ENCODE results near the gene CTSW. TPM values are rescaled to one million over a fixed set of nuclear protein-coding genes. Genes with fewer than 3 reads are reported as not detected.
A peak's percentile ranks its signal among the peaks of the same experiment; 100 is the strongest.

CTSW gene
- total RNA-seq, 1 donor from 2014 or later = not detected

DNA sequence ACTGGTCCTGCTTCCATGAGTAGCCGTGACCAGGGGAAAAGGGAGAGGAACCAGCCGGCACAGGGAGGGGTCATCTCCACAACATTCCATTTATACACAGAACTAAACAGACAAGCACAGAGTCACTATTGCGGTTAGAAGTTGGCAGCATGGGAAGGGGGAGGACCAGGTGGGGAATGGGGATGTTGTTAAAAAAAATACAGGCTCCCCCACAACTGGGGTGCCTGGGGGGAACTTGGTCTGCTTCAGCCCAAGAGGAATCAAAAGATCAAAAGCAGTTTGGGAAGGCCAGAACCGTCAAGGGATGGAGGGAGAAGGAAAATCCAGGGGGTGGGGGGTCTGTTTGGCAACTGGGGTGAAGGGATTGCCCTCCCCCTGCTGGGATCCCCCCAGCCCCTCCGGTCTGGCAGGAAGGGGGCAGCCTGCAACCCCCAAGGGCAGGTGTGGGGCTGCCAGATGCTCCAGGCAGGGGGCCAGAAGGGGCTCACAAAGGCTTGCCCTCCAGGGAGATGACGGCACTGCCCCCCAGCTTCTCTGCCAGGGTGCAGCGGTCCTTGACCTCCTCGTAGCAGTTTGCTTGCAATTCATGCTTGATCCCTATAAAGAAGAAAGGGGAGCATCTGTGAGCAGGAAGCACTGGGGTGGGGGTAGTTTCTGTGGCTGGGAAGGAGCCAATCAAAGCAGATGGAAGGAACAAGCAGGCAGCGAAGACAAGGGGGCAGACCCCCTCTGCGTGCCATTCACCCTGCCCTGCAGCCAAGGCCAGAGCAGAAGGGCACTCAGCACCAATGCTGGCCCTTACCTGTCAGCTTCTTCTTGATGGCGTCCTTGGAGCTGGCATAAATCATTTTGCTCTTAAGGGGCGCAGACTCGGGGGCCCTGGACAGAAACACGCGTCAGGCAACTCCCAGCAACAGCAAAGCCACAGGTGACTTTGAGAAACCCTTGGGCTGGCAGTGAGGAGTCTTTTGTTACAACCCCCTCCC lies 24.5 kb upstream of the CTSW start:
- no peak overlapping the region for H3K27ac Mint-ChIP-seq (ENCODE audit: unreplicated experiment)

GRCh38 chr11:65855927-65856363 lies 23.7 kb upstream of the CTSW start:
- H3K9me3 Mint-ChIP-seq = peaks cover 7% of the 10 kb centered on the region
- peaks cover 53% of the 10 kb centered on the region for H3K4me1 Mint-ChIP-seq
- peaks cover 39% of the 10 kb centered on the region for H3K27me3 Mint-ChIP-seq (ENCODE audit: low read depth)
- TF ChIP-seq CTCF (conservative IDR thresholded peaks at IDR 0.05) = no peak
- DNase-seq (ENCODE audit: low read depth, low spot score) = no peak
- peaks cover 45% of the 10 kb centered on the region for H3K36me3 Mint-ChIP-seq (ENCODE audit: low read depth)
- H3K27ac Mint-ChIP-seq (ENCODE audit: unreplicated experiment) = no peak overlapping the region
- peak overlapping the region; percentile 94 for H3K4me3 Mint-ChIP-seq

More for the DNA sequence above, 24.5 kb upstream of the CTSW start:
- no peak for TF ChIP-seq CTCF (conservative IDR thresholded peaks at IDR 0.05)
- peaks cover 7% of the 10 kb centered on the region for H3K9me3 Mint-ChIP-seq
- peaks cover 41% of the 10 kb centered on the region for H3K27me3 Mint-ChIP-seq (ENCODE audit: low read depth)
- H3K4me3 Mint-ChIP-seq = peak overlapping the region; percentile 94
- H3K36me3 Mint-ChIP-seq (ENCODE audit: low read depth) = peaks cover 45% of the 10 kb centered on the region
- H3K4me1 Mint-ChIP-seq = peaks cover 51% of the 10 kb centered on the region
- DNase-seq (ENCODE audit: low read depth, low spot score) = no peak

DNA sequence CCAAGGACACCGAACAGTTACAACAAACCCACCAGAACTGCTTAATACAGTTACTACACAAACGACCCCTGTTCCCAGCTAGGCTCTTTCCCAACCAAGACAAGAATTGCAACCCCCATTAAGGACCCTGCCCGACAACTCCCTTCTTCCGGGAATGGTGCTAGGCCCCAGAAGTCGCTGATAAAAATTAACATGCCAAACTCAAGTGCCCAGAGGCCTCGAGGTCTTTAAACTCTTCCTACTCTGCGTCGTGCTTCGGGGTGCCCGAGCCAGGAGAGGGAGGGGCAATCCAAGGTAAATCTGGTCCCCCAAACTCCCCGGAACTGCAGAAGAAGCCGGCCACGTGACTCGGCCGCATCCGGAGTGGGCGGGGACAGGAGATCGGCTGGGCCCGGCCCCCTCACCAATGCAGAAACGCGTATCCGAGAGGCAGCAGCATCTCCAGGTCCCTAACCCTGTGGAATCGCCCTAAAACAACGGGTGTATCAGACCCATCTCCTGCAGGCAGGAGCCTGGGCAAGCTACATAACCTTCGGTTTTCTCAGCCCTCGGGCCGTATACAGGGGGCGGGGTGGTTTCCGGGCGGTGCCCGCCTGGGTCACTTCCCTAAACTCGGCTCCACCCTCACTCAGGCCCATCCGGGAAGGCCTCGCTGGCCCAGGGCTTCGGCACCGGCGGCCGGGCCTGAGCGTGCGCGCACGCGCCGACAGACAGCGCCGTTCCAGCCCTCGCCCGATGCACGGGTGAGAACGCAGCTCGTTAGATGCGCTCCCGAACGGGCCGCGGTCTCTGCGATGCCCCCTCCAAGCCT lies 22.7 kb upstream of the CTSW start:
- DNase-seq (ENCODE audit: low read depth, low spot score) = peak; percentile 49
- Mint-ChIP-seq H3K4me1 (peaks cover 58% of the 10 kb centered on the region), H3K27ac (ENCODE audit: unreplicated experiment) (peak overlapping the region; percentile 7), H3K9me3 (peaks cover 3% of the 10 kb centered on the region), H3K36me3 (ENCODE audit: low read depth) (peaks cover 40% of the 10 kb centered on the region), H3K4me3 (peak overlapping the region; percentile 94), H3K27me3 (ENCODE audit: low read depth) (peaks cover 29% of the 10 kb centered on the region)
- no peak for TF ChIP-seq CTCF (conservative IDR thresholded peaks at IDR 0.05)

DNA sequence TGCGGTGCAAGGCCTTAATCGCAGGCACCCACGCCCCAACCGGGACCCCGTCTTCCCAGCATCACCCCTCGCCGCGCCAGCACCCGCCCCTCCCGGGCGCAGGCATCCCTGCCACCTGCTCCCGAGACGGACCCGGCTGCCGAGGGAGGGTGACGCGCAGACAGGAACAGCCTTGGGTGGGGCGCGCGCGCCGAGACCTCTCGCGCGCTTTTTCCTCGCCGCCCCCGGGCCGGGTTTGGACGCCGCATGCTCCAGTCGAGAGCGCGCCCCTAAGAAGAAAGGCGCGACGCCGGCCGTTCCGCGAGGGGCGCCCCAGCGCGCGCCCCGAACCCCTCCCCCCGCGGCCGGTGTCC lies 22.2 kb upstream of the CTSW start:
- peak; percentile 40 for DNase-seq (ENCODE audit: low read depth, low spot score)
- H3K9me3 Mint-ChIP-seq = no peaks in the 10 kb centered on the region
- peak; percentile 23 for TF ChIP-seq CTCF (conservative IDR thresholded peaks at IDR 0.05)
- H3K27me3 Mint-ChIP-seq (ENCODE audit: low read depth) = peaks cover 27% of the 10 kb centered on the region
- H3K4me1 Mint-ChIP-seq = peaks cover 56% of the 10 kb centered on the region
- peak overlapping the region; percentile 94 for H3K4me3 Mint-ChIP-seq
- no peak overlapping the region for H3K27ac Mint-ChIP-seq (ENCODE audit: unreplicated experiment)
- H3K36me3 Mint-ChIP-seq (ENCODE audit: low read depth) = peaks cover 36% of the 10 kb centered on the region

DNA sequence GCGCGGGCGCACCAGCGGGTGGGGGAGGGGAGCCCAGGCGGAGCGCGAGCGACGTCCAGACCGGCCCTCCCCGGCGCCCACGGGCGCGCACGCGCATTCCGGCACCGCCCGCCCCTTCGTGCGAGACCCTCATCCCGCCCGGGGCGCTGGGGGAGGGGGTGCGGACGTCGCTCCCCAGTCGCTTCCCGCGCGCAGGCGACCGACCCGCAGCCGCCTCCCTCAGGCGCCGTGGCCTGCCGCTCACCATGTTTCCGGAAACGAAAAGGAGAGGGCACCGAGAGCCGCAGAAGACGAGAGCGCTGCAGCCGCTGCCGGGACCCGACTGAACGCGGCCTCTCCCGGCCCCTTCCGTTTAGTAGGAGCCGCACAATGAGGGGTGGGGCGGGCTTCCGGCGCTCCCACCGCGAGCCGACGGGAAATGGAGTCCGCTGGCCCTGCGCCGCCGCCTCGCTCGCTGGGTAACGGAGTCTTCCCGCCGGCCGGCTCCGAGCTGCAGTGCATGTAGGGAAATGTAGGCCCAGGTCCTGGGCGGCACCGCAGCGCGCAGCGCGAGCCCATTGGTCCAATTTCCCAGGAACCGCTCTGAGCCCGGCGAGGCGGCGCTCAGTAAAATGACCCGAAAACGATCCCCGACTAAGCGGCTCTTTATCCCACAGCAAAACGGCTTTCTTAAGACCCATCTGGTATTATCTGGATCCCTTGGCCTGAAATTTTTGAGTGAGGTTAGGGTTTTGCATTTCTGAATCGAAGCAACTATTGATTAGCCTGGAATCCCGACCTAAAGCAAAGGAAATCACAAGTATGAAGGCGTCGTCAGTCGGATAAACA lies 21.6 kb upstream of the CTSW start, which contains the start of gene CFL1:
TSS of gene CFL1 (minus strand) at position 328 of the 828 bp plus-strand sequence. CDS start at position 247, 81 bp downstream.
- H3K36me3 Mint-ChIP-seq (ENCODE audit: low read depth) = peaks cover 36% of the 10 kb centered on the region
- H3K9me3 Mint-ChIP-seq = no peaks in the 10 kb centered on the region
- peak within 1 kb of the TSS; percentile 95 for H3K4me3 Mint-ChIP-seq
- peaks cover 60% of the 10 kb centered on the region for H3K4me1 Mint-ChIP-seq
- TF ChIP-seq CTCF (conservative IDR thresholded peaks at IDR 0.05) = no peak
- peak; percentile 96 for DNase-seq (ENCODE audit: low read depth, low spot score)
- H3K27me3 Mint-ChIP-seq (ENCODE audit: low read depth) = peaks cover 26% of the 10 kb centered on the region
- H3K27ac Mint-ChIP-seq (ENCODE audit: unreplicated experiment) = peak within 1 kb of the TSS; percentile 99
